Caco-2 (cell line): Measurements from ENCODE around the gene MED9. TPM values are rescaled to one million over a fixed set of nuclear protein-coding genes. Genes with fewer than 3 reads are reported as not detected.

Experiments used
- BruUV-seq: library from RNA; stranded (reverse); fragments of 400-500 nt; replicated peaks from 2 replicates; lab custom pipeline; 2021; lab: Mats Ljungman, UMichigan
- CTCF ChIA-PET: fragments of 300-600 bp; sonication (Branson Sonifier 250); formaldehyde crosslinking; loops from one replicate; lab custom pipeline; 2022; ENCODE audit warnings: antibody characterized with exemption; lab: Charles Lee
- POLR2A ChIA-PET: fragments of 300-600 bp; sonication (Branson Sonifier 250); formaldehyde crosslinking; loops from one replicate; lab custom pipeline; 2022; ENCODE audit warnings: antibody characterized with exemption; lab: Charles Lee
- DNase-seq, 2 experiments: peaks; one replicate each; pipeline versions ENCODE4 v3.0.0 to v3.0.0-alpha.2; 2020 to 2022
- H3K27me3 ChIP-seq: replicated peaks from 2 replicates; pipeline ENCODE4 v1.6.0; 2011; ENCODE audit warnings: low read length; ENCODE audit not compliant: control insufficient read depth, insufficient read depth
- H3K36me3 ChIP-seq: 2 replicates; pipeline ENCODE4 v1.5.1; 2011; ENCODE audit warnings: low read length; ENCODE audit not compliant: control insufficient read depth, insufficient read depth
- H3K4me1 ChIP-seq: fragments of 250-450 bp; sonication (Bioruptor Pico); 2 replicates; pipeline ENCODE4 v1.5.1; 2020; ENCODE audit warnings: mild to moderate bottlenecking
- H3K4me3 ChIP-seq: 2 replicates; pipeline ENCODE4 v1.5.1; 2011; ENCODE audit warnings: low read depth, mild to moderate bottlenecking, control low read depth, low read length
- H3K9me3 ChIP-seq: fragments of 250-450 bp; sonication (Bioruptor Pico); 2 replicates; pipeline ENCODE4 v1.5.1; 2020; ENCODE audit warnings: mild to moderate bottlenecking, moderate library complexity
- H3K27ac Mint-ChIP-seq: one replicate; pipeline ENCODE4 v1.8.0; 2022; ENCODE audit warnings: mixed read lengths; ENCODE audit not compliant: unreplicated experiment
- H3K27me3 Mint-ChIP-seq: one replicate; pipeline ENCODE4 v1.8.0; 2022; ENCODE audit warnings: mixed read lengths; ENCODE audit not compliant: insufficient read depth, unreplicated experiment
- H3K36me3 Mint-ChIP-seq: one replicate; pipeline ENCODE4 v1.8.0; 2022; ENCODE audit warnings: mild to moderate bottlenecking, mixed read lengths; ENCODE audit not compliant: insufficient read depth, unreplicated experiment
- H3K4me1 Mint-ChIP-seq: one replicate; pipeline ENCODE4 v1.8.0; 2022; ENCODE audit warnings: low read depth, mixed read lengths; ENCODE audit not compliant: unreplicated experiment
- H3K4me3 Mint-ChIP-seq: one replicate; pipeline ENCODE4 v1.8.0; 2022; ENCODE audit warnings: mild to moderate bottlenecking, moderate library complexity, mixed read lengths; ENCODE audit not compliant: unreplicated experiment
- H3K9me3 Mint-ChIP-seq: one replicate; pipeline ENCODE4 v1.8.0; 2022; ENCODE audit warnings: mixed read lengths; ENCODE audit not compliant: unreplicated experiment
- CTCF ChIP-seq, 2 experiments: fragments of 200-600 bp in 1 of 2; IDR thresholded peaks; 1 replicate in 1 of 2; 2 replicates in 1 of 2; pipeline versions ENCODE4 v1.5.1 to v1.8.0; 2011 to 2022; ENCODE audit warnings: antibody characterized with exemption in 1 of 2, control low read depth in 1 of 2, inconsistent platforms in 1 of 2, low read depth in 1 of 2, low read length in 1 of 2, mild to moderate bottlenecking in 1 of 2, moderate library complexity in 1 of 2; ENCODE audit not compliant: insufficient read depth in 1 of 2, severe bottlenecking in 1 of 2, unreplicated experiment in 1 of 2
- intact Hi-C: fragments of 100-400 bp; cut with micrococcal nuclease; formaldehyde crosslinking; loops from one replicate; pipeline ENCODE4 v1.10.0; 2022; ENCODE audit not compliant: unreplicated experiment
- total RNA-seq: library from RNA; stranded (reverse); gene quantifications from 2 replicates; pipeline ENCODE4 v1.2.3, GENCODE V29; 2022

The MED9 gene
- total RNA-seq, 1 experiment from 2014 or later = 24.9 TPM

GRCh38 chr17:17472333-17472920 lies 4.4 kb upstream of the MED9 start:
- Mint-ChIP-seq H3K4me1 (no peaks in the 10 kb centered on the region), H3K27ac (no peak overlapping the region), H3K36me3 (peaks cover 9% of the 10 kb centered on the region), H3K9me3 (no peaks in the 10 kb centered on the region), H3K4me3 (no peak overlapping the region), H3K27me3 (peaks cover 7% of the 10 kb centered on the region)
- ChIA-PET POLR2A (interaction anchor here (0.6 kb wide), 1 partner anchor 115 kb away, joined by 3 read pairs; no protein-coding TSS in a partner anchor), CTCF (interaction anchor here (0.6 to 1.0 kb wide), 6 partner anchors 12 to 574 kb away, joined by 3 to 6 read pairs (median 4); partner anchors contain the start of gene RASD1)
- DNase-seq = no peak
- intact Hi-C loops = no loop called here
- Histone ChIP-seq H3K9me3 (no peaks in the 10 kb centered on the region), H3K36me3 (no peaks in the 10 kb centered on the region), H3K27me3 (no peaks in the 10 kb centered on the region; the same call in 1 of the 2 replicates), H3K4me3 (no peak overlapping the region), H3K4me1 (peaks cover 4% of the 10 kb centered on the region; the same call in 1 of the 2 replicates)
- no peak for TF ChIP-seq CTCF (IDR thresholded peaks at IDR 0.05; ENCODE audit: insufficient read depth in 1 of 2, low read depth in 1 of 2, low read length in 1 of 2, severe bottlenecking in 1 of 2, unreplicated experiment in 1 of 2)
- no TSS peak for BruUV-seq

DNA sequence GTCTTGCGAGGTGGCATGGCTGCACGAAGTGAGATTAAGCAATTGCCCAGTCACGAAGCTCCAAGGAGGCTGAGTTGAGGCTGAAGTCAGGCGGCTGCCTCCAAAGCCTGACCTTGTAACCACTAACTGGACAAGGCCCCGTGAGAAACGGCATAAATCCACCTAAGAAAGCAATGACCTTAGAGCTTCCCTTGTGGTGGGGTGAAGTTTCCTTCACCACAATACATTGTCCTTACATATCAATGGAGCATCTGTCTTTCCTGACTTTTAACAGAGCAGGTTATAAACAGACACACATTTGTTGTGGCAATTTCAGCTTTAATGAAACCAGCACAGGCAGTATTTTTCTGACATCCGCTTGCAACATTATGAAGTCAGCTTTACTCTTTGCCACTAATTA lies 2.5 kb upstream of the MED9 start:
- intact Hi-C loops = no loop called here
- Mint-ChIP-seq H3K27me3 (peaks cover 7% of the 10 kb centered on the region), H3K36me3 (peaks cover 13% of the 10 kb centered on the region), H3K27ac (no peak overlapping the region), H3K9me3 (no peaks in the 10 kb centered on the region), H3K4me3 (no peak overlapping the region), H3K4me1 (no peaks in the 10 kb centered on the region)
- DNase-seq = no peak
- no TSS peak for BruUV-seq
- no peaks in the 10 kb centered on the region for H3K36me3 ChIP-seq
- ChIA-PET POLR2A (no interaction called here), CTCF (no interaction called here)
- H3K4me3 ChIP-seq = no peak overlapping the region
- no peaks in the 10 kb centered on the region; the same call in 1 of the 2 replicates for H3K27me3 ChIP-seq
- H3K4me1 ChIP-seq = peaks cover 12% of the 10 kb centered on the region; the same call in 1 of the 2 replicates
- TF ChIP-seq CTCF (IDR thresholded peaks at IDR 0.05; ENCODE audit: insufficient read depth in 1 of 2, low read depth in 1 of 2, low read length in 1 of 2, severe bottlenecking in 1 of 2, unreplicated experiment in 1 of 2) = no peak
- no peaks in the 10 kb centered on the region for H3K9me3 ChIP-seq

- Mint-ChIP-seq H3K4me3 (no peak overlapping the region), H3K4me1 (no peaks in the 10 kb centered on the region), H3K9me3 (no peaks in the 10 kb centered on the region), H3K27me3 (peaks cover 4% of the 10 kb centered on the region), H3K27ac (no peak overlapping the region), H3K36me3 (peaks cover 31% of the 10 kb centered on the region)
- H3K36me3 ChIP-seq = no peaks in the 10 kb centered on the region
- BruUV-seq = no TSS peak
- intact Hi-C loops = no loop called here
- CTCF ChIA-PET = no interaction called here
- H3K27me3 ChIP-seq = no peaks in the 10 kb centered on the region; the same call in 1 of the 2 replicates
- no peak for TF ChIP-seq CTCF (IDR thresholded peaks at IDR 0.05; ENCODE audit: insufficient read depth in 1 of 2, low read depth in 1 of 2, low read length in 1 of 2, severe bottlenecking in 1 of 2, unreplicated experiment in 1 of 2)
- H3K4me3 ChIP-seq = no peak overlapping the region
- no peak for DNase-seq
- POLR2A ChIA-PET = no interaction called here
- H3K9me3 ChIP-seq = no peaks in the 10 kb centered on the region
- peaks cover 12% of the 10 kb centered on the region; the same call in 1 of the 2 replicates for H3K4me1 ChIP-seq
Observed at GRCh38 chr17:17479209-17479608, 2.4 kb downstream of the MED9 start.
